Measurements from ENCODE around the gene MAP3K4.

The MAP3K4 gene

DNA sequence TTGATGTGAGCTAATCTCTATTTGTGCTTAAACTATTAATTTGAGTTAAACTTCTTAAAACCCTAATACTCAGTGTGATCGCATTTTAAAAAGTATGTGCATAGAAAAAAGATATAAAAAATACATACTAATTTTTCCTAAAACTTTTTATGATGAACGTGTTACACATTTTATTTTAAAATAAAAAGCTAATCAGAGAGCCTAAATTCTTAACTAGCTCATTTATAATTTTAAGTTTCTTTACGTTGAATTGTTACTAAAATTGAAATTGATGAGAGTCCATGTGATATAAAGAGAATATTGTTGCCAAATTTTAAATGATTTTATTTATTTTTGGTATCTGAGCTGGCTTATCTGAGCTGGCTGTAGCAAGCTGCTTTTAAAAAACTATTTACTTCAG, 6.6 kb downstream of the MAP3K4 start:
- no peak overlapping the region for H3K4me3 ChIP-seq (ENCODE audit: low read depth, low read length)
- TF ChIP-seq CTCF (IDR thresholded peaks at IDR 0.05; ENCODE audit: low read depth, low read length): no peak

GRCh38 chr6:160998766-160999165, 7.2 kb downstream of the MAP3K4 start:
- no peak for TF ChIP-seq CTCF (IDR thresholded peaks at IDR 0.05; ENCODE audit: low read depth, low read length)
- H3K4me3 ChIP-seq (ENCODE audit: low read depth, low read length): no peak overlapping the region

GRCh38 chr6:160999516-160999915, 7.9 kb downstream of the MAP3K4 start:
- H3K4me3 ChIP-seq (ENCODE audit: low read depth, low read length): no peak overlapping the region
- TF ChIP-seq CTCF (IDR thresholded peaks at IDR 0.05; ENCODE audit: low read depth, low read length): no peak

GRCh38 chr6:161000632-161001031, 9.1 kb downstream of the MAP3K4 start:
- no peak for TF ChIP-seq CTCF (IDR thresholded peaks at IDR 0.05; ENCODE audit: low read depth, low read length)

DNA sequence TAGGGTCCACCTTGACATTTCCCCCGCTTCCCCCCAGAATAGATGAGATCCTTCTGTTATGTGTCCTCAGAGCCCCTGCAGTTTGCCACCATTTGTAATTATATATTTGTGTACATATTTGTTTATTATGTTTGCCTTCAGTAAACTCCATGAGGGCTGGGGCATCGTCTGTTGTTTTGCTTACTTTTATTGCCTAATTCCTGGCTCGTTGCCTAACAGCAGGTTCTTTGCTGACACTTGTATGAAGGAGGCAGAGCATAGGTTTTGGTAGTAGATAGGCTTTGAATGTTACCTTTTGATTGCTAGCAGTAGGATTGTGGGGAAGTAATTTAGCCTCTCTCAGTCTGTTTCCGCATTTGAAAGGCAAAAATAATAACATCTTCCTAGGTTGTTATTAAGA, 9.9 kb downstream of the MAP3K4 start:
- no peak for TF ChIP-seq CTCF (IDR thresholded peaks at IDR 0.05; ENCODE audit: low read depth, low read length)
- no peak overlapping the region for H3K4me3 ChIP-seq (ENCODE audit: low read depth, low read length)

More at GRCh38 chr6:161000632-161001031, 9.1 kb downstream of the MAP3K4 start:
- H3K4me3 ChIP-seq (ENCODE audit: low read depth, low read length): no peak overlapping the region

DNA sequence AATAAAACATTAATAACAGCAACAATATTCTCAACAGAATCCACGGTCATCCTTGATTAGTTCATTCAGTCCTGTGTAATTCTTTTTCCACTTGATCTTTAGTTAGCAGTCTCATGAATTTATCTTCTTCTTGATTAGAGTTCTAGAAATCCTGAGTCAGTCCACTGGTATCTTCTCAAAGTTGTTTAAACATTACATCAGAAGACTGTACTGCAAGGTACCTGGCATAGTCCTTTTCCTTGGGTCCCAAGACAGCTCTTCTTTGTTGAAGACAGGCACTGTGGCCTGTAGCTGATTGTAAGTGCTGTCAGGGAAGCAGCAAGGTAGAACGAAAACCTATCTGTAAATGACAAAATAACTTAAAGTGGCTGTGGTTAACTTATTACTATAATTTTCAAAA, 11.8 kb downstream of the MAP3K4 start:
- H3K4me3 ChIP-seq (ENCODE audit: low read depth, low read length): no peak overlapping the region
- TF ChIP-seq CTCF (IDR thresholded peaks at IDR 0.05; ENCODE audit: low read depth, low read length): no peak

GRCh38 chr6:161008245-161008644, 16.7 kb downstream of the MAP3K4 start:
- TF ChIP-seq CTCF (IDR thresholded peaks at IDR 0.05; ENCODE audit: low read depth, low read length): no peak
- no peak overlapping the region for H3K4me3 ChIP-seq (ENCODE audit: low read depth, low read length)
